ENCODE results near the gene SPRY4.
"Not testable (repeated sequence)": the region's sequence is repeated elsewhere in the genome, so short reads cannot be mapped to it uniquely, and the experiment has no call there.

The SPRY4 gene

DNA sequence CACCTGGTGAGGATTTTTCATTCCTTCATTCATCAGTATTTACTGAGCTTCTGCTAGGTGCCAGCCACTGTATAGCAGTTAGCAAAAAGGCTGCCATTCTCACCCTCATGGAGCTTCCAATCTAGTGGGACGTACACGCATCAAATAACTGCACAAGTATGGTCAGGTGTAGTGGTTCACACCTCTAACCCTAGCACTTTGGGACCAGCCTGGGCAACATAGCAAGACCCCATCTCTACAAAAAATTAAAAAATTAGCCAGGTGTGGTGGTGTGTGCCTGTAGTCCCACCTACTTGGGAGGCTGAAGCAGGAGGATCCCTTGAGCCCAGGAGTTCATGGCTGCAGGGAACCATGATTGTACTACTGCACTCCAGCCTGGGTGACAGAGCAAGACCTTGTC, 8.9 kb upstream of the SPRY4 start:
- DNase-seq (ENCODE audit: low spot score): not testable (repeated sequence)

DNA sequence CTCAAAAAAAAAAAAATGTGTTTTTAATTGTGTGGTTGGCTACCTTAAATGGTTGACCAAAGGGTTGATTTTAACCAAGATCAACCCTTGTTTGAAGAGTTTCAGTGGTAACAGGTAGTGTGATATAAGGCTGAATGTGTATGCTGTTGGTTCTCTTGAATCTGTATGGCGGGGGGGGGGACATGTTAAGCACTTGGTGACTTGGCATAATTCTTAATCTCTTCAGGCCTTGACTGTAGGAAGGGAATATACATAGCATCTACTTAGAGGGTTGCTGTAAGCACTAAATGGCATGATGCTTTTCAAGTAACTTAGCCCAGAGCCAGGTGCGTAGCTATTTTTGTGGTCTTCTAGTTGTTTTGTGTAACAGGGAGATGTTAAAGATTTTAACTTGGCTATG, 5.6 kb upstream of the SPRY4 start:
- no peak for DNase-seq (ENCODE audit: low spot score)

DNA sequence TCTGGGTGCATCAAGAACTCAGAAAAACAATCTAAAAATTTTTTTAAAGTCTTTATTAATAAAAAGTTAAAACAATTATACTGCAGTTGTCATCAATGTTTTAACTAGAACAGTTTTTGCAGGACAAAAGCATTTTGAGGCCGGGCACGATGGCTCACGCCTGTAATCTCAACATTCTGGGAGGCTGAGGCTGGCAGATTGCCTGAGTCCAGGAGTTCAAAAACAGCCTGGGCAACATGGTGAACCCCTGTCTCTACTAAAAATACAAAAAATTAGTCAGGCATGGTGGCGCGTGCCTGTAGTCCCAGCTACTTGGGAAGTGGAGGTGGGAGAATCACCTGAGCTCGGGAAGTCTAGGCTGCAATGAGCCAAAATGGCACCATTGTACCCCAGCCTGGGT, 5.2 kb upstream of the SPRY4 start:
- DNase-seq (ENCODE audit: low spot score): no peak

DNA sequence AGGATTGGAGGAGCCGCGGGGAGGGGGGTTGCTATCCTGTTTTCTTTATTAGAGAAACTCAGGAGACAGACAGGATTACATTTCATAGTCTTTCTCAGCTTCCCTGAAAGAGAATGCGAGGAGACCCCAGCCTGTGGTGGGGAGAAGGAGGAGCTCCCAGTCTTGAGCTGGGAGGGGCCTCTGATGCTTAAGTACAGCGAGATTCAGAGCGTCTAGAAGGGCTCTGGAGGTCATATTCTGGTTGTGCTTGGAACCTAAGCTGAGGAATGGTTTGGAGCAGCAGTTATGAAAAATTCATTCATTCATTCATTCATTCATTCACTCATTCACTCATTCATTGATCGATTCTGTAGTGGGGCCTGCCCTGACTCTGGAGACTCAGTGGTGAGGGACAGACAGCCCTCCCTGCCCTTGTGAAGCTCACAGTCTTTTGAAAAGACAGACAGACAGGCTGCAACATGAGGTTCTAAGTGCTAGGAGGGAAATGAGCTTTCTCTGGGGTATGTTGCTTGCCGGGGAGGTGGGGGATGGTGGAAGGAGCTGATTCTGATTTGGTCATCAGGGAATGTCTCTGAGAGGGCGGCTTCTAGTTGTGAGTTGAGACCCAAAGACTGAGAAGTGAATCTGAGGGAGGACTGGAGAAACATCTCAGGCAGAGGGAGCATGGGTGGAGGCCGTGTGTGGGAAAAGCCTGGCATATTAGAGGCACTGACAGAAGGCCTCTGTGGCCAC, 2.5 kb upstream of the SPRY4 start:
- DNase-seq (ENCODE audit: low spot score): no peak

DNA sequence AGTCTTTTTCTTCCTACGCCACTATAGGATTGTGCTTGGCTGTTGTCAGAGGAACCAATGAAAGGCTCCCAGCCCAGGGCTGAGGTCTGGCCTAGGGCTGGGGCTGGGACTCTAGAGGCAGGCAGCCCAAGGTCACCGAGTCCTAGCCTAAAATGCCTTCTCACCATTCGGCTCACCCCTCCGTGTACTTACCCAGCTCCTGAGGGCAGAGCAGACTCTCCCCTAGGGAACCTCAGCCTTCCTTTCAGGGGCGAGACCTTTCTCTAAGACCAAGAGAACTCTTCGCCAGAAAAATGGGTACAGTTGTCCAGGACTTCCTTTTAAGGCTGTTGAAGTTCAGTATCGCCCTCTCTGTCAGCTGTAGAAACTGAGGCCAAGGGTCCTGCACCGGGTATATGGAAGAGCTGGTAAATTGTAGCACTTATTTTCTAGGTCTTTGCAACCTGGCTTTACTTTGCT, 1.7 kb upstream of the SPRY4 start:
- no peak for DNase-seq (ENCODE audit: low spot score)

DNA sequence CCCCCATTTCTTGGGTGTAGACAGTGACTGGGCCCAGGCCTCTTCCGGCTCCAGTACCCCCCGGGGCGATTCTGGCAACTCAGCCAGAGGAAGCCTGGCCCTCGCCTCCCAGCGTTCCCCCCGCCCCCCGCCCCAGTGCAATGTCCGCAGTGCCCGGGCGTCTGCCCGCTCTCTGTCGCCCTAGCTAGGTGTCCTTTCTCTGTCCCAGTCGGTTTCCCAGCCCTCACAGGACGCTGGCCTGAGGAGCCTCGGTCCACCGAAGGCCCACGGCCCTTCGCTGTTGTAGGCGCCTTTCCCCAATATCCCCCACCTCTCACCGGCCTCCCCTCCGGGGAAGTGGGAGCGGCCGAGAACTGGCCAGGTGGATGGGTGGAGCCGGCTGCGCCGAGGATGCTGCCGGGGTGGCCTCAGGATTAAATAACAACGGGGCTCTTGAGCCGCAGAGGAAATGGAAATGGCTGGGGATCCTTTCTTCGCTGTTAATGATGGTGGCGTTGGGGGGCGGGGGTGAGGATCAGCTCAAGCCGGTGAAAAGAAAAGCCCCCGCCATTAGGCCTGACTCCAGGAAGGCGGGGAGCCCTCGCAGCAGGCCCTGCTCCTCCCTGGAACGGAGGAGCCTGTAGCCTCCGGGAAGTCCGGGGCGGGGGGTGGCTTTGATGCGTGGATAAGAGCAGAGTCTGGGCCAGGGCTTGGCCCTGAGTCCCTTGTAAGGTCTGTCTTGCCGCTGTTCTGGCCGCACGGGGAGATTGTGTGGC, 1.1 kb upstream of the SPRY4 start:
- no peak for DNase-seq (ENCODE audit: low spot score)

DNA sequence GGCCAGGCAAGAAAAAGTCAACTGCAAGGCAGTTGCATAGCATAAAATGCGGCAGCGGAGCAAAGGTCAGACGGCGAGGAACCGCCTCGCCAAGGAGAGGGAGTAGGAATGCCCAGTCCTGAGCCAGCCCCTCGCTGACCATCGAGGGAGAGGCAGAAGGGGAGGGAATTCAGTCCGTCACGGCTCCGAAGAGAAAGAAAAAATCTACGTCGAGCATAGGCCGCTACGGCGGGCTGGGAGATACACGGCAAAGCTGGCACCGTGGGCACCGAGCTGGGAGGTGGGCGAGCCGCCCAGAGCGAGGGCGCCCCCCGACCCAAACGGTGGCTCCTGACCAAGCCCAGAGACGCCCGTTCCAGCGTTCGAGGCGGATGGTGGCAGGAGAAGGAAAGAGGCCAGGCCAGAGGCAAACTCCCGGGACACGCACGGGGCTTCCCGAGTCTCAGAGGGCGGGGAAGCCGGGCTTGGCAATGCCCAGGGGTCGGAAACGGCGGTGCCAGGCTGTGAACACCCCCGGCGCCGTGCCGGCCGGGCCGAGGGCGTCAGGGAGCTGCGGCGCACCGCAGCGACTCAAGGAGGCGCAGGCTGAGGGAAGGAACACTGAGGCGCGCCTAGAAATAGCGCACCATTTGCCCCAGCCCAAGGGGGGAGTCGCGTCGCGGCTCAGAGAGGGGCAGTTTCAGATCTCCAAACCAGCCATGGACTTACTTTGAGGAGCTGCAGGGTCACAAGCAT, 518 bp downstream of the SPRY4 start:
- DNase-seq (ENCODE audit: low spot score): no peak

DNA sequence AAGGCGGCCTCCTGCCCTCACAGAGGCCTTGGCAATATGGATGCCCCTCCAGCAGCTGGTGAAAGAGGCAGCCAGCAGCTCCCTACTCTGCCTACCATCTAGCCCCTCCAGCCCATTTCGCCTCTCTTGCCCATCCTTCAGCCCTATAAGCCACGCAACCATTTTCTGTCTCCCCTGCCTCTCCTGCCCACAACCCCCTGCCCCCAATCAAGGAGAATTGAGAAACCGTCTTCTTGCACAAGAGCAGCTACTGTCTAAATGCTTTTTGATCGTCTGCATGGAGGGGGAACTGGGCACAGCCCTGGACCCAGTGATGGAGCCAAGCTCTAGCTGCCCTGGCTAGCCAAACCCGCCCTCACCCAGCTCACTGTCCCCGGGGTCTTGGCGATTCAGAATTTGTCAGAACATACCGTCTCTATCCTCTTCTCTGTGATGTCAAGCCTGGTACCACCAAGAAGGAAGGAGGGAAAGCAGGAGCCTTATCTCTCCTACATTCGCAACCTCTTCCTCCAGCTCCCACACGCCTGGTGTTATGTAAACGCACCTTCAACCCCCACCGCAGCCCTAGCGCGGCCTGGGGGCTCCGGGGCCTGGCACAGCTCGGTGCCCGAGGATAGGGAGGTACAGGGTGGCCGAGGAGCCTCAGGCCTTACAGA, 1.2 kb downstream of the SPRY4 start:
- DNase-seq (ENCODE audit: low spot score): no peak

DNA sequence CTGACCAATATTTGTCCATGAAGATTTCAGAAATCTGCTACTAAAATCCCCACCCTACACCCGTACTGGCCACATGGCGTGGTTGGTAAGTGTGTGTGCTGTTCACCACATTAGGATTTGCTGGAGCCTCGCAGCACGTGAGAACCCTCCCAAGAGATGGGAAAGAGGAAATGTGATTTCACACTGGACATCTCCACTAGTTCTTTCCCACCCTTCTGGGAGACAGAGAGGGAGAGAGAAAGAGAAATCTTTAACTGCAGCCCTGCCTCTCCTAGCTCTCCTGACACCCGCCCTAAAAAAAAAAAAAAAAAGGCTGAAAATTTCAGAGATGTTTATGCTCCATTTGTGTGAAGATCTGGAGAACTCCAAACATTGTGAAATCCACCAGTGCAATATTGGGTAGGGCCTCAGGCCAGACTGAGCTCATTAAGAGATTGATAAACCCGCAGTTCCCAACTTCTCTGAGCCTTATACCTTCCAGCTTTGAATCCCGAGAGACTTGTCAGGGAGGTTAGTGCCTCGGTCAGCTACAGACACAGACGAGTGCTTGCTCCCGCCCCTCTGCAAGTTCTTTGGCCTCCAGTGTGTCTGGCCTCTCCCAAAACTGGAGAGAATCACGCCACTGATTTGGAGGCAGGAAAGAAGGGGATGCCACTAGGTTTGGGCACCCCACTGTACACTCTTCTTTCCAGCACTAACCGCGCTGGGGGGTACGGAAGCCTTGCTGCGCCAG, 1.9 kb downstream of the SPRY4 start:
- no peak for DNase-seq (ENCODE audit: low spot score)

DNA sequence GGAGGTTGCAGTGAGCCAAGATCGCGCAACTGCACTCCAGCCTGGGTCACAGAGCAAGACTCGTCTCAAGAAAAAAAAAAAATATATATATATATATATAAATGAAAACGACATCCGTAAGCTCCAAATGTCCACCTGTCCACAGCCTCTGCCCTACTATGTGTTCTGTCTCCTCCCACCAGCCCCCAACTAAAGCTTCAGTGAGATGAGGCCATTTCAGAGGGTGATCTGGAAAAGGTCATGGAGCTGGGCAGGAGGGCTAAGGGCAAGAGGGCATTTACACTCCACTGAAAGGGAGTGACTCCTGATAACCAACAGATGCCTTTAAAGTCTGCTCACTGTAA, 2.4 kb downstream of the SPRY4 start:
- DNase-seq (ENCODE audit: low spot score): no peak

DNA sequence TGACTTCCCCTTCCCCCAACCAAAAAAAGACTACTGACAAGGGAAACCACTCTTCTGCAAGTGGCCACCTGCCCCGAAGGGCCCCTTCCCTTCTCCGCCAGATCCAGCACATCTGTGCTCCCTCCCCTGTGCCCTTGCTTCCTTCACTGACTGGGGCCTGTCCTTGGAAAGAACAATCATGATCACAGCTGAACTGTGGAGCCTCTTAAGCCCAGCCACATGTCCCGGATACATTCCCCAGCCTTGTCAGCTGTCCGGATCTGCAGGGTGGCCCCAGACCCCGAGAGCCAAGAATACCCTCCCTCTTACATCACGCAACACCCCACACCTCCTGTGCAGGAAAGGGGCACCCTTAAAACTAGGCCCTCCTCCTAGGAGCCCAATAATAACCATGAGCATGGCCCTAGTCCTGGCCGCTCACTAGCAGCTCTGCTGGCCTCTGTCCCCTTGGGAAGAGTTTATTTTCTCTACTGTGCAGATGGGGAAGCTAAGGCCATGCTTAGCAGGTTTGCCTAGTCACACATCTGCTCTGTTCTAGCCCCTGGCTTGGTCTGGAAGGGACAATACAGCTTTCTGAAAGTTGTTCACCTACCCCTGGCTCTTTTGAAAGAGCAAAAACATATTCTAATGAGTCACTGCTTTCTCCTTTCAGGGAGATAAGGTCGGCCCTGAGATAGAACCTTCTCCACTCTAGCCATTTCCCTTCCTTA, 3.8 kb downstream of the SPRY4 start:
- DNase-seq (ENCODE audit: low spot score): no peak

DNA sequence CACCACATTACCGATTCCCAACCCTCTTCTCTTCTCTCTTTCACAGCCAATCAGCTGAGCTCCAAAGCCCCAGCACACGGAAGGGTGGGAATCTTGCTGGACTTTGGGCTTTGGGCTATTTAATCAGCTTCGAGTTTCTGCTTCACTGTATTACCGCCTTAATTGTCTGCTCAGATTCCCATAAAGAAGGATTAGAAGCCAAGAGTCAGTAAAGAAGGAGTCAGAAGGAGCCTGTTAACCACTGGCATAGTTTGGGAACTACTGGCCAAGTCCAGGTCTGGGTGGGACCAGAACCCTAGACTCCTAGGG, 4.4 kb downstream of the SPRY4 start:
- DNase-seq (ENCODE audit: low spot score): no peak

DNA sequence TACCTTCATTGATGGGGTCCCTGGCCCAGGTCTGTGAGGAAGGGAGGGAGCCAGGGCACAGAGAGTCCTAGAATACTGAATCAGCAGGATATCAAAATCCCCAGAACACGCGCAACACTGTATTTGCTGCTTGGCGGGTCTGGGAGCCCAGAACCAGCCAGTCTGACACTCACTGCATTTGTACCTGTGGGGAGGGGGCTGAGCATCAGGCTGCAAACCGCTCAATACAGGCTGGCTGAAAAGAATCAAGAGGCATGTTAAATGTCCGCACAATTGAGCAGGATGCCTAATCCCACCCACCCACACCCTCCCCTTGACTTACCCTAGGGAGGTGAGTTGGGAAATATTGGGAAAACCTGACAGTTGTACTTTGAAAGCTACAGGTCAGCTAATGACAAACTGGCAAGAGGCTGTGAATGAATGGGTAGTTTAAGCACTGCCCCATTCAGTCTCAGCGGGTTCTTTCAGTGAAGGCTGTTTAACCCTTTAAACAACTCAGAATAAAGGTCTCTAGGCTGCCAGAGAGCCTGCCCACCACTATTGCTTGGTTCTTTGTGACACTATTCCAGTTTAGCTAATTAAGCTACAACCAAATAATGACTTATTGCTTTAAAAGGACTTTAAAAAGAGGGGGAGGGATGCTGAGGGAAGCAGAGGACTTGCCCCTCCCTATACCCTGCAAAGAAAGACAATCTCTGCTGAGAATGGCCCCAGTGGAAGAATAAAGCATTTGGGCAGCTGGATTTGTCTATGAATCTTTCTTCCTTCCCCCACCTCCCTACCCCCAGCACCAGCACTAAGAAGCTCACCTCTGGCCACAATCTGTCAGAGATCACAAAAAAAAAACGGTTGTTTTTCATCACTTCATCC, 5.0 kb downstream of the SPRY4 start:
- DNase-seq (ENCODE audit: low spot score): no peak

DNA sequence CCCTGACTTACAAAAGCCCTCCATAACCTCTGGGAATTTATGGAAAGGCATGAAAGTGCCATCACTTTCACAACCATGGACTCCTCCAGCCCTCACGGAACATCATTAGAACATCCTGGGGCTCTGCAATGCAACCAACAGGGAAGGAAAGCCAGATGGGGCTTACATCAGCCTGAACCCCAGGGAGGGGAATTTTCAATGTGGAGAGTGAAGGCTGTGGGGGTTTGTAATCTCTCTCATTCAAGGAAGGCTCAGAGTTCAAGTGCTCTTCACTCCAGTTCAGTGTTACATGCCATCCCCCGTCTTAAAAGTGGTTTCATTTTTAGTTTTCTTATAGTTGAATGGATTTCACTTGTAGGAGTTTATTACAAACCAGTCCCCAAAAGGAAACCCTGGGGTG, 5.7 kb downstream of the SPRY4 start:
- no peak for DNase-seq (ENCODE audit: low spot score)

DNA sequence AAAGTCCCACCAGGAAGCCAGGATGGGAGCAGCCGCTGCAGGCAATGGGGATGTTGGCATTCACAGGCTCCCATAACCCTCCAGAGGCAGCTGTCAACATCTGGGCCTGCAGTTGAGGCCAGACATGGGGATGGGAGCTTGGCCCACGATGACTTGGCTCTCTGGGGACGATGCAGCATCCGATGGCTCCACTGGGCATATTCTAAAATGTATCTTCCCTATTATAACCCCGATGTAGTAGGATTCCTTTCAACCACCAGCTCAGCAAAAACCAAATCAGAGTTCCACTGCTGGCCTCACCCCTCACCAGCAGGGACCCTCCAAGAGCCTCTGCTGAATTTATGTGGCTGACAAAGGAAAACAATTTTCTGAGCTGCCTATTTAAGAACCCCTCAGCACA, 7.1 kb downstream of the SPRY4 start:
- no peak for DNase-seq (ENCODE audit: low spot score)

DNA sequence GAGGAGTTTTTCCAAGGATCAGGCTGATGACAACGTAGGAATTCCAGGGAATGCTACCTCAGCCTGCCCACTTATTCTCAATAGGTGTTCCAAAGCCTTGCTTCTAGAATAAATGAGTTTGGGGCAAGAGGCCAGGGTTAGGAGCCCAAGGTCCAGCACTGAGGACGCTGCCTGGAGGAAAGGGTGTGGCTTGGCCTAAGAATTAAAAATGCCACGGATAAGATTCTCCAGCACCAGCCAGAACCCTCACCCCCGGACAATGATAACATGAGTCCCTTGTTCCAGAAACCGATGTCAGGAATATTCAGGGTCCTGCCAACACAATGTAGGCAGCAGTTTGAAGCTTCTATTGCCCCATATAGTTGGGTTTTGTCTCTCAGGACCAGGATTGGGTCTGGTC, 7.6 kb downstream of the SPRY4 start:
- DNase-seq (ENCODE audit: low spot score): no peak

DNA sequence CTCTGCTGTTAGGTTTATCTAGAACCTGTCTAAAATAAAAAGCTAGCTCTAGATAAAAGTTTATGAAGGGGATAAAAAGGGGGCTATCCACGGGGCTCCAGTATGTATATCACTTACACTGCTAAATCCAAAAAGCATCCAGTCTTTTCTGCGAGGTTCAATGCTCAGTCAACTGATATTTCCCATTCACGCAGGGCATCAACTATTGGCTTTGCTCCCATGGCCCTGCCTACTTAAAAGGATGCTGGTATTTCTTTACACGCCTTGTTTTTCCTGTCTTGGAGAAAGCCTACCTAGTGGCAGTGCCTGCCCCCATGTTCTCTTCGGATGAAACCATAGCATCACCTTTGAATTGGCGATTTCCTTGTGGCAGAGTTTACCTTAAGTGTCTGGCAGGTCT, 8.1 kb downstream of the SPRY4 start:
- no peak for DNase-seq (ENCODE audit: low spot score)

DNA sequence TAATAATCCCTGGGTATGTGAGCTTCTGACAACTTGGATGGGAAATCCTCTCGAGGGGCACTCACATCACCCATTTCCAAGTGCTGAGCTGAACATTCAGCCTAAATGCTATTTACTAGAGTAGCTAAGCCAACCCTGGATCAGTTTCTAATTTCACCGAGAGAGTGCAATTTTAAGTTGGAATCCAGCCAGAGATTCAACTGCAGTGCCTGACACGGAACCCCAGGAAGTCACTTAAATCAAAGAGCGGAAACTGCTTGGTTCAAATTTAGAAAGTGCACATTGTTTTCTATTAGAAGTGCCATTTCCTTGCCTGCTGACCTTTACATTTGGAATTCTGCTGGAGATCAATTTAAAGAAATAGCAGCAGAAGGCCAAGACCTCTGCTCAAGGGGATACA, 8.8 kb downstream of the SPRY4 start:
- DNase-seq (ENCODE audit: low spot score): no peak

DNA sequence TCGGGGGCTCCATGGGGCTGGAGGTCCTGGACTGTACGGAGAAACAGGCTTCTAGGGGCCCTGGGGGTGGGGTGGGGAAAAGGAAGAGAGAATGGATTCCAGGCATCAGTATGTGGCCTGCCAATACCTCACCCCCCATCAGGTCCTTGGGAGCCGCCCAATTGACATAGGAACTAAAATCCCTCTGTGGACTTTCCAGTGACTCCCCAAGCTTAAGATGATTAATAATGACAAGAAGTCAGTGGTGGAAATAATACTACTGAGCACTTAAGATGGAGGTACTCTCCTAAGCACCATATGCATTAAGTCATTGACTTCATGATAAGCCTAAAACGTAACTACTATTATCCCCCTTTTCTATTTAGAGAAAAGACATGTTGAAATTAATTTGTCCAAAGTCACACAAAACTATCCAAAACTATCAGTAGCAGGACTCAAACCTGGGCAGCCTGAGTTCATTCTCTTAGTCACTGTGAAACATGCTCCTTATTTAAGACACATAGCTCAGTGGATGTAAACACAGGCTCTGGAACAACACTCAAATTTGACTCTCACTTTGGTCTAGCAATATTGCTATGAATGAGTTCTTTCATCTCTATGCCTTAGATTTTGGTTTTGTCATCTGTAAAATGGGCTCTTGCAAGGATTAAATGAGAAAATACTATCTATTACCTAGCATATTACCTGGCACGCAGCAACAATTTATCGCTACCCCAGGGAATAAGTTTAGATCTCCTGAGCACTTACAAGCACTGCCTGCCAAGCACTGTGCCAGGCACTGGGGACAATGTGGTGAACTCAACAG, 9.5 kb downstream of the SPRY4 start:
- DNase-seq (ENCODE audit: low spot score): no peak

DNA sequence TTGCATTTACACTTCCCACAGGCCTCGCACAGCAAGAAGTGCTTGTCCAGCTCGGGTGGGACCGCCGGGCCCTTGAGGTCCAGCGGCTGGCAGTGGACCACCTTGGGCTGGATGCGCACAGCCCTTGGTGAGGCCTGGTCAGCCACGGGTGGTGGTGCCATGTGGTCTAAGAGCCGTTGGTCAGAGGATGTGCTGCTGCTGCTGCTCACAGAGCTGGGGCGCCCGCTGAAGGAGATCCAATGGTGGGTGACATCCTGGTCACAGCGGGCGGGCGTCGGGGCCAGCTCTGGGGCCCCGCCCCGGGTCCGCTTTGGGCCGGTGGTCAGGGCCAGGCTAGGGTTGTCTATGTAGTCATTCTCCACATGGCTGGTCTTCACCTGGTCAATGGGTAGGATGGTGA, 10.2 kb downstream of the SPRY4 start:
- no peak for DNase-seq (ENCODE audit: low spot score)
